GM19023 (cell line): ENCODE results near the gene RAI1.
A peak's percentile ranks its signal among the peaks of the same experiment; 100 is the strongest.

Experiments
- ATAC-seq: cut with Tn5 transposase; IDR thresholded peaks from one replicate; pipeline ENCODE4 v1.9.1; 2021; ENCODE audit warnings: mild to moderate bottlenecking, moderate library complexity; ENCODE audit not compliant: unreplicated experiment

RAI1 gene

GRCh38 chr17:17781591-17782496, 100.6 kb downstream of the RAI1 start:
- no peak for ATAC-seq

DNA sequence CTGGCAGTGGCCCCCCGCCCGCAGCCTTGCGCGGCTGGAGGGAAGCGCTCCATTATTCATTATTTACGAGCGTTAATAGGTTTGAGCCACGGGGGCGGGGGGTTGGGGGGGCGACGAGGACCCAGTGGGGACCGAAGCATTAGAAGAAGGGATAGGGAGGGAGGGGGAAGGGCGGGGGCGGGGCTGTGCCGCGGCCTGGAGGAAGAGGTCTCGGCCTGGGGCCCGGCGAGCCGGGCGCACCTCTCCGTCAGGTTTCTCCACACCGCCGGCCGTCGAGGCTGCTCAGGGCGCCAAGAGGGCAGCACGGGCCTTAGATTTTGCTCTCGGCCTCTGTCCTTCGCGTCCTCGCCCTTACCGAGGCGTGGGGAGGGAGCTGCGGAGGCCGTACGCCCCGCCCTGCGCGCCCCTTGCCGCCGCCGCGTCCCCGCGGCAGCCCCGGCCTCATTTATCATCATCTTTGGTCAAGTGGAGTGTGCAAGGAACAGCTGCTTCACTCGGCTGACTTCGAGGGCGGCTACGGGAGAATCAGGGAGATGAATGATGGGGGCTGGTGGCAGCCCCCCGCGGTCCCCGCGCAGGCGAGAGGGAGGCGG, 101.4 kb downstream of the RAI1 start:
- ATAC-seq = peak; percentile 10

DNA sequence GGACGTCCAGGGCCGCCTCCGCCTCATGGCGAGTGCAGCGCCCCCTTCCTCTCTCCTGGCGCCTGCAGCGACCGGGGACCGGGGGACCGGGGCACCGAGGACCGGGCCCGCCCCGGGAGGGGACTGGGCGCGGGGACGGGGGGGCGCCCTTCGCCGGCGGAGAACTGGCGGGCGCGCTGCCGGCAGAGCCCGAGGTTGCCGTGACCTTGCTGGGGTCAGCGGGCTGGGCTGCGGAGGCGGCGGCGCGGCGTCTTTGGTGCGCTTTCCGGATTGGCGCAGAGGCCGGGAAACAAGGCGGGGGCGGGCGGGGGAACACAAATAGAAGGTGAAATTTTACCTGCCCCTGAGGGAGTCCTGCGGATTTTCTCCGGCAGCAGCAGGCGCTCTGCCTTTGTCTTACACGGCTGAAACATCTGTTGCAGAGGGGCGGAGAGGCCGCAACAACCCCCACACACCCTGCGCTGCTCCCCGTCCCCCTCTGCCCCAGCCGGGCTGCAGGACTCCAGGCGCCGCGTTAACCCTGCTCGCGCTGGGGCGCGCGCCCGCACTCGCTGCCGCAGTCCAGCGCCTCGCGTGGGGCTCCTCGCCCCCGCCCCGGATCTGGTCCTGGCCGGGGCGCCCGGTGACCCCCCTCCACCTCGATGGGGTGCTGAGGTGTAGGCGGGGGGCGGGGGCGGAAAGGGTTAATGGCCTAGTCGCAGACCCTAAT, 102.0 kb downstream of the RAI1 start:
- peak; percentile 44 for ATAC-seq

DNA sequence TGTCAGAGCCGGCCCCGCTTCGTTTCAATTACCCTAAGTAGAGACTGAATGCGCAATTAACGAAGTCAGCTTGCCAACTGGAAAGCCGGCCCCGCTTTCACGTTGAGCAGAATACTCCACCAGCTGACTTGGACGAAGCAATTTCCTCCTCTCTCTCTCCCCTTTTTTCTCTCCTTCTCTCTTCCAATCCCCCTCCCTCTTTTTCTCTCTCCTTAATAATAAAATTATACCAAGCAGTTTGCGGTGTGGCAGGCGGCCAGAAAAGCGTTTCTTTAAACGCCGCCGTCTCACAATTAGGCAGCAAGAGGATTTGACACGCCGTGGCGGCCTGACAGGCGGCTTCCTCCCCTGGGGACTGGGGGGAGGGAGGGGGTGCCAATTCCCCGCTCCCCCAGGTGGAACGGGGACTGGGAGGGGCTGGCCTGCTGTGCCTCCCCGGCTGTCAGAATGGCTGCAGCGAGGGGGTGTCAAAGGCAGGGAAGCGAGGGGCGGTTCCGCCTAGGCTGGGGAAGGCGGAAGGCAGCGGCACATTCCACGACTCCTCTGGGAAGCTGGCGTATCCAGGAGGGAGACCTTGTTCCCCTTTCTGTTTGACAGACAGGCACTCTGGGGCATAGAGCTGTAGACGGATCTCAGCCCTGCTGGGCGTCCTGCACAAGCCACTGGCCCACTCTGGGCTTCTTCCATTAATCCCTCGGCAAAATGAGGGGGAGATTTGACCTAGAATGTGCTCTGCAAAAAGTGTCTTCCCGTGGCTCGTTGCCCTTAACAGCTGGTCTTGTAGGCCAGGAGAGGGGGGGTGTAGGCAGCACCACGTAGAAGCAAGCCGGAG, 102.8 kb downstream of the RAI1 start:
- ATAC-seq = peak; percentile 21

GRCh38 chr17:17784657-17785267, 103.5 kb downstream of the RAI1 start:
- ATAC-seq = no peak

GRCh38 chr17:17785407-17785806, 104.1 kb downstream of the RAI1 start:
- no peak for ATAC-seq

DNA sequence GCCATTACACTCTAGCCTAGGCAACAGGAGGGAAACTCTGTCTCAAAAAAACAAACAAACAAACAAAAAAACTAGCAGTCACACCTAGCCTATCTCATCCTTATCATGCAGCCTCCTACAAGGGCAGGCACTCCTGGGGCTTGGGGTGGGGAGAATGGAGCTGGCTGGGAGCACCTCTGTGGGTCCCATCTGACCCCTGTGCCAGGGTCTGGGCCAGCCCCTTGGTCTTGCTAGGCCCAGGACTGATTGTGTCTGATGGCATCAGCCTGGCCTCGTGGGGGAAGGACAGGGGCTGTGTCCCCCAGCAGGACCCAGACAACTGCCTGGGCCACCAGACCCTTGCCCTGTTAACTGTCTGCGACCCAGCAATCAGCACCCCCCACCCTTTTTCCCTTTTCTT, 105.7 kb downstream of the RAI1 start:
- ATAC-seq = no peak

- ATAC-seq = no peak
Observed at GRCh38 chr17:17787568-17787967, 106.3 kb downstream of the RAI1 start.

- ATAC-seq = no peak
Observed at GRCh38 chr17:17788967-17789366, 107.7 kb downstream of the RAI1 start.

- ATAC-seq = no peak
Observed at GRCh38 chr17:17789410-17789809, 108.2 kb downstream of the RAI1 start.

DNA sequence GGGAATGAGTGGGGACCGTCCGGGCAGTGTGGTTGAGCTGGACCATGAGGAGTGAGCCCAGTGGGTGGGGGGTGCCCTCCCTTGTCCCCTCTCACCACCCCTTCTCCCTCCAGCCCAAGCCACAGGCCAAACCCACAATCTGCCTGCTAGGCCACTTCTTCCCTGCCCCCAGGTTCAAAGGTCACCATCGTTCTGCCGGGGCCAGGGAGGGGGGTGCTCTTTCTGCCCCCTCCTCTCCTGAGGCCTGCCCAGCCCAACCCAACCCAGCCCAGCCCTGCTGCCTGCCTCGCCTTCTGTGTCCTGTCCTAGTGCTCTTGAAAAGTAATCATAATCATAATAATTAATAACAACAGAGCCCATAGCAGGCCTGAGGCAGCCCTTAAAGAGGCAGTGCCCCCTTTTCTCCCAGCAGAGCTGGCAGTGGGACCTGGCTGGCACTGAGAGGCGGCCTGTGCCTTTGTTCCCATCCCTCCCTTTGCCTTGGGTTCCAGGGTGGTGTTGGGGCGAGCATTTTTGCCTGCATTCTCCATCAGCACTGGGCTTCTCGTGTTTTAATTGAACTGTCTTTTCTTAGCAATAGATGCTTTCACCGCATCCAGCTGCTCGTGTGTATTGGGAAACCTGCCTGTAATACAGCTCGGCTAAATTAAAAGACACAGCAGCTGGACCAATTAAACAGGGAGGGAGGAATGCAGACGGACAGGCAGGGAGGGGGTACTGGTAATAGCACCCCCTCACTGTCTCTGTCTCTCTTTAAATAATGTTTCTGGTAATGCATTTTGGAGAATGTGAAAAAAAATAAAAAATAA, 108.8 kb downstream of the RAI1 start:
- ATAC-seq = no peak

DNA sequence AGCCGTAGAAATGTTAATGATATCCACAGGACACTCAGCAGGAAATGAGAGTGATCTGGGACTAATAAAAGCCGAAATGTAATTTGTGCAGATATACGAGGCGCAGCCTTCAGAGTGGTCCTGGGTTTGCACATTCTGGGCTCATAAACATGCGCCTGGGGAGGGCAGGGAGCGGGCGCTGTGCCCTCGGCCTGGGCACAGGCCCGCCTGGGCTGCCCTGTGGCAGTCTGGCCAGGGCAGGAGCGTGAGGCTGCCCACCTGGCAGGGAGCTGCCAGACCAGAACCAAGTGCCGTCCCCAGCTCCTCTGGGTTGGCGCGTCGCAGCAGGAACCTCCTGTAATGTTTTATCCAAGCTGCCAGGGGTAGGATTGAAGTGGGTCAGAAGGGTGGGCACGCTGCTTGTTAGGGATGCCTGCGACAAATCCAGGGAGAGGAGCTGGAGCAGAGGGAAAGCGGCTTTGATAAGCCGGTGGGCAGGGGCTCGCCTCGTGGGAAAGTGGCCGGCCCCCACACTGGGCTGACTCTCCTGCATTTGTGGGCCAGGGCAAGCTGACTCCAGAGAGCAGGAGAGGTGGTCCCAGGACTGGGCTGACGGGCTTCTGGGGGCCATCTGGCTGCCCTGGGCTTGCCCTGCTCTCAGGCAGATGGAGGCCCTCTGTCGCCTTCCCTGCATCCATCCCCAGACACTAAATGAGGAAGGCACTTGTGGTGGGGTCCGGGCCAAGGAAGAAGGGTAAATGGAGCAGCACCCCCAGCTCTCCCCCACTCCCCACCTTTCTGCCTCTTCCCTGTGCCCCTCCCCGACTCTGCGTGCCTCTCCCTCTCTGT, 109.6 kb downstream of the RAI1 start:
- ATAC-seq = no peak

DNA sequence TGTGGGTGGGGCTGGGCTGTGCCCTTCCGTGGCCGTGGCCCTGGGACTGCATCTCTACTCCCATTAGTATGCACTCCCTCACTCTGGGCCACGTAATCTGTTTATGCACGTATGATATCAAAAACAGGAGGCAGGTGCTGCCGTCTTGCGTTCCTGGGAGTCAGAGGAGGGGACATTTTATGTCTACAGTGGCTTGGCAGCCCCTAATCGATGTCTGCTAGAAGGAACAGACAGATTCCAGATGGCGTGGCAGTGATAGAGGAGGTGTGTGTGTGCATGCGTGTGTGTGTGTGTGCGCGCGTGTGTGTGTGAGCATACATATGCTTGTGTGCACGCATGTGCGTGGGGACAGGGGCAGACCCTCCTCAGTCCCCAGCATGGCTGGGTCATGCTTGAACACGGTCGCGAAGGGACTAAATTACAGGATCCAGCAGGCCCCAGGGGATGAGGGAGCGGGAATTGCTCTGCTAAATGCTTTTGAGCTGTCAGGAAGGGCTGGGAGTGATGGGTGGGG, 110.8 kb downstream of the RAI1 start:
- no peak for ATAC-seq

DNA sequence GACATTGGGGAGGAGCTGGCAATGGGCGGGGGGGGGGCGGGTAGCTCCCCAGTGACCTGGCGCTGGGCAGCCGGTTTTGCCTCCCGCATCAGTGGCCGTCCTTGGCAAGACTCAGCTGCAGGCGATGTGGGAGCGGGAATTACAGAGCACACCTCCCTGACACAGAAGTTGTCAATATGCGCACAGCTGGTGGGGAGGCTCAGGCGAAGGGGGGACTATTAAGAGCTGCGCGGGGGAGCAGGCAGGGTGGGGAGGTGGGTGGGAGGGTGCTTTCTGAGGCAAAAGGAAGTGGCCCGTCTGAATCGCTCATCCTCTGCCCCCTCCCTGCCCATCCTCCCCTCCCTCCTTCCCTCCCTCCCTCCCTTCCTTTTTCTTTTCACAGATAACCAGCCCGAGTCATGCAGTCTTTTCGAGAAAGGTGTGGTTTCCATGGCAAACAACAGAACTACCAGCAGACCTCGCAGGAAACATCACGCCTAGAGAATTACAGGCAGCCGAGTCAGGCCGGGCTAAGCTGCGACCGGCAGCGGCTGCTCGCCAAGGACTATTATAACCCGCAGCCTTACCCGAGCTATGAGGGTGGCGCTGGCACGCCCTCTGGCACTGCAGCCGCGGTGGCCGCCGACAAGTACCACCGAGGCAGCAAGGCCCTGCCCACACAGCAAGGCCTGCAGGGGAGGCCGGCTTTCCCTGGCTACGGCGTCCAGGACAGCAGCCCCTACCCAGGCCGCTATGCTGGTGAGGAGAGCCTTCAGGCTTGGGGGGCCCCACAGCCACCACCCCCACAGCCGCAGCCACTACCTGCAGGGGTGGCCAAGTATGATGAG, 111.5 kb downstream of the RAI1 start:
- ATAC-seq = no peak

DNA sequence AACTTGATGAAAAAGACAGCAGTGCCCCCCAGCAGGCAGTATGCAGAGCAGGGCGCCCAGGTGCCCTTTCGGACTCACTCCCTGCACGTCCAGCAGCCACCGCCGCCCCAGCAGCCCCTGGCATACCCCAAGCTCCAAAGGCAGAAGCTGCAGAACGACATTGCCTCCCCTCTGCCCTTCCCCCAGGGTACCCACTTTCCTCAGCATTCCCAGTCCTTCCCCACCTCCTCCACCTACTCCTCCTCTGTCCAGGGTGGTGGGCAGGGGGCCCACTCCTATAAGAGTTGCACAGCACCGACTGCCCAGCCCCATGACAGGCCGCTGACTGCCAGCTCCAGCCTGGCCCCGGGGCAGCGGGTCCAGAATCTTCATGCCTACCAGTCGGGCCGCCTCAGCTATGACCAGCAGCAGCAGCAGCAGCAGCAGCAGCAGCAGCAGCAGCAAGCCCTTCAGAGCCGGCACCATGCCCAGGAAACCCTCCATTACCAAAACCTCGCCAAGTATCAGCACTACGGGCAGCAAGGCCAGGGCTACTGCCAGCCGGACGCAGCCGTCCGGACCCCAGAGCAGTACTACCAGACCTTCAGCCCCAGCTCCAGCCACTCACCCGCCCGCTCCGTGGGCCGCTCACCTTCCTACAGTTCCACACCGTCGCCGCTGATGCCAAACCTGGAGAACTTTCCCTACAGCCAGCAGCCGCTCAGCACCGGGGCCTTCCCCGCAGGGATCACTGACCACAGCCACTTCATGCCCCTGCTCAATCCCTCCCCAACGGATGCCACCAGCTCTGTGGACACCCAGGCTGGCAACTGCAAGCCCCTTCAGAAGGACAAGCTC, 112.3 kb downstream of the RAI1 start:
- no peak for ATAC-seq

- no peak for ATAC-seq
Observed at GRCh38 chr17:17794382-17794781, 113.1 kb downstream of the RAI1 start.

- no peak for ATAC-seq
Observed at GRCh38 chr17:17795296-17795695, 114.0 kb downstream of the RAI1 start.
